Measurements from ENCODE around the gene RTN4RL1. TPM values are rescaled to one million over a fixed set of nuclear protein-coding genes. Genes with fewer than 3 reads are reported as not detected.
"Not testable (repeated sequence)": the region's sequence is repeated elsewhere in the genome, so short reads cannot be mapped to it uniquely, and the experiment has no call there.

Gene RTN4RL1
- total RNA-seq, 1 donor from 2014 or later: 1.8 TPM

GRCh38 chr17:2003525-2003924 is 21.6 kb downstream of the RTN4RL1 start:
- no peak for DNase-seq

DNA sequence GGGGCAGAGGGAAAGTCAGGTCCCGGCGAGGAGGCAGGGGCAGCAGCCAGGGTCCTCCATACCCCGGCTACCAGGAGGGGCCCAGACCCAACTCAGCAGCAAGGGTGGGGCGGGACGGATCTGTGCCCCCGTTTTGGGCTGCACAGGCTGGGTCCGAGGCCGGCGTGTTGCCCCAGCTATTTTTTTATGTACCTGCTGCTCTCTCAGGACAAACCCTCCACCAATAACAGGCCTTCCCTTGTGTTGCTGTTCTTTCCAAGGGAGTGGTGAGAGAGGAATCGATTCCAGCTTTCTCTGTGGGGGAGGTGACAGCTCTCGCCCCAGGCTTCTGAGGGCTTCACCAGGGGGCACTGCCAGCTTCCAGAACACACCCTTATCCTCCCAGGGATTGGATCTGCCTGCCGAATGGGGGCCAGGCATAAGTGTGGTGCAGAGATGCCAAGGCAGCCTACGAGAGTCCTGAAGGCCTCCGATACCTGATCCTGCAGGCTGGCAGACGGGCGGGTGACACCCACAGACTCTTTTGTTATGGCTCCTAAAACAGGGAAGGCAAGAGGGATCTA is 22.3 kb downstream of the RTN4RL1 start:
- DNase-seq: no peak

DNA sequence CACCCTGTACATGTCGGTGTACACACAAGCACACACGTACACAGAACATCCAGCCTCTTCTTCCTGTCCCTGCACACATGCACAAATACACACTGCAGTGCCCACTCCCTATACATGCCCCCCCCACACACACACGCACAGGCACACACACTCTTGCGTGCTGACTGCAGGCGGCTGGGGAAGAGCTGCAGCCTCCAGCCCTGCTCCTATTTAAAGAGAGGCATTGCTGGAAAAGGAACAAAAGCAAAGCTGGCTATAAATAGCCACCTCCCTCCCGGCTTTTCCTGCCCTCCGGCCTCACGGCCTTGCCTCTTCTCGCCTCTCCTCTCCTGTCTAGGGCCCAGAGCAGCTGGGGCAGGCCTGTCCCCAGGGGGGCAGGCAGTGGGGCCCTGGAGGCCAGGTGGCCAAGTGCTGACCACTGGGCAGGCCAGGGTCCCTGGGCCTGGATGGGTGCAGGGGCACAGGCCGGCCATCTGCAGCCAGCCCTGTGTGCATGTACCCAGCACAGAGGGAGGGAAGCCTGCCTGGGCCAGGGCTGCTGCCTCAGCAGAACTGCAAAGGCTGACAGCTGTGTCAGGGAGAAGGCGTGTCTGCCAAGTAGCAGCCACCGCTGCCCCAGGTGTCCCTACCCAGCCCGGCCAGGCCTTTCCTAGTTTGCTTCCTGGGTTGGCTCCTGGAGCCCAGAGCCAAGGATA is 25.4 kb downstream of the RTN4RL1 start:
- peak; percentile 77 for DNase-seq

DNA sequence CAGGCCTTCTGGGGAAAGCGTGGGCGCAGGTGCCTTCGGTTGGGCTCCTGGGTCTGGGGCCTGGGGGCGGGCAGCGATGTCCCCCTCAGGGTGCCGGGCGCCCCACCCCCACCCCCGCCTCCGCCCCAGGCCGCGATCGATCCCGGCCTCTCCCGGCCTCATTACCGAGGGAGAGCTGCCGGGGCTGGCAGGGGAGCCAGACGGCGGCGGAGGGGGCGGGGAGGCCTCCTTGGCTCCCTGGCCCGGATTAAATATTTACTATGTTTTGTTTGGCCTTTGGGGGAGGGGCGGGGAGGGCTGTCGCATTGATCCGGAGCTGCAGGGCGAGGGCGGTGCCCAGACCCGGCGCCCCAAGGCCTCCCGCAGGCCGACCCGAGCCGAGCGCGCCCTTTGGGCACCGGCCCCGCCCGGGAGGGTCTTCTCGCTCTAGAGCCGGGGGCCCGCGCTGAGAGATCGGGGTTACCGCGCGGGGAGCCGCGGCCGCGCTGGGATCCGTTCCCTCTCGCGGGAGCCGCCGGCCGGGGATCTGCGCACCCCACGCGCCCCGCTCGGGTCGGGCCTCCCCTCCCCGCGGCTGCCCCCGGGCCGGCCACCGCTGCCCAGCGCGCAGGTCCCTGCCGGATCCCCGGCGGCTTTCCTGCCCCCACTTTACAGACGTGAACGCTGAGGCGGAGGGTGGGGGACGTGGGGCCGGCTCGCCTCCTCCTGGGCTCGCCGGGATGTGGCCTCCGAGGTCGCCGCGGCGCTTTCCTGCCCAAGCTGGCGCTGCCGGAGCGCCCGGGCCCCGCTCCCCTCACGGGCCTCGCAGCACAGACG is 27.0 kb downstream of the RTN4RL1 start:
- no peak for DNase-seq

GRCh38 chr17:1997289-1997926 is 27.7 kb downstream of the RTN4RL1 start:
- no peak for DNase-seq

- no peak for DNase-seq
These were observed 28.3 kb downstream of the RTN4RL1 start for GRCh38 chr17:1996800-1997288.

DNA sequence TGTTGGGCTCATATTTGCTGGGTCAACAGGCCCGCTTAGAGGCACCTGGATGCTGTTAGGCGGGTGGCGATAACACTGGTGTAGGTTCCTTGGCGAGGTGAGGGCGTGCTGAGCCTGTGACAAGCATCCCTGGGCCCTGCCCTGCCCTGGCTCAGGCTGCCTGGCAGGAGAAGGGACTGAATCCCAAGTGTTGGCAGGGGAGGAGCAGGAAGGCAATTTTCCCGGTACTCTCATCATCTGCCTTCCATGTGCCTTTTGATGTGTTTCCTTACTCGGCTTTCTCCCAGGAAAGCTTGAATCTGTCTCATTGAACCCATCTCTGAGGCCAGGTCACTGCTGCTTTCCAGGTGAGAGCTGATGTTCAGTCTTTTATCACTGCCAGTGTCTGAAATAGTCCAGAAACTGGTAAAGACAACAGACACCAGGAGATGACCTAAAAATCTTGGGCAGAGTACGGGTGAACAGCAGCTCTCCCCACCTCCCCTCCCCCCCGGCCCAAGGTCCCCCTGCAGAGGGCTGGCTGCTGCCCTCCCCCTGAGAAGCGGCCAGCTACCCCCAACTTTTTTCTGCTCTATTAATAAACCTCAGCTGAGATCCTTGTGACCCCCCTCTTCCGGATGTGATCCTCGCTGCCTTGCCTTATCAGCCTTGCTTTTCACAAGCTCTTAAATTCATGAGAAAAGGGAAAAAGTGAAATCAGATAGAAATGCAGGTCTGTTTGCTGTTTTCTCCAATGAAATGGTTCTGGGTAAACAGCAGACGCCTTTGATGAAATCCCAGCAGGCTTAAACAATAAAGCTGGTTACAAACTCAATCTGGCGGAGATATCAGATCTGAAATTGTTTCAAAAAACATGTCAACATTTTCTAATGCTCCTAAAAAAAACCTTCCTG is 29.0 kb downstream of the RTN4RL1 start:
- DNase-seq: no peak

- DNase-seq: no peak
These were observed 29.7 kb downstream of the RTN4RL1 start for GRCh38 chr17:1995321-1995892.

- no peak for DNase-seq
These were observed 30.4 kb downstream of the RTN4RL1 start for GRCh38 chr17:1994707-1995106.

- no peak for DNase-seq
These were observed 32.6 kb downstream of the RTN4RL1 start for GRCh38 chr17:1992541-1992940.

DNA sequence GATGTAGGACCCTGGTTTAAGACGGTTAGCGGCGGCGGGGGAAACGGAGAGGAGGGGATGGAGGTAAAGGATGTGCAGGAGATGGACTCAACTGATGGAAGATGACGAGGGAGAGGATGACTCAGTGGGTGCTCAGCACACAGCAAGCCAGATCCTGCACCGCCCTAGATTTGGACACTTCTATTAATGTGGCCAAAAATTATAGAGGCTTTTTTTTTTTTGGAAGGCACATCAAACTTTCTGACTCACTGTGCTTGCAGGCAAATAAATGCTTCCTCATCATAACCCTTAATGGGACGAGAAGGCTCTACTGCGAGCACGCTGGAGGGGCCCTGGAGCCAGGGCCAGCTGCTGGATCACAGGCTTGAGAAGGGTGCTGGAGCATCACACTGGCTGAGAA is 36.0 kb downstream of the RTN4RL1 start:
- DNase-seq: no peak

DNA sequence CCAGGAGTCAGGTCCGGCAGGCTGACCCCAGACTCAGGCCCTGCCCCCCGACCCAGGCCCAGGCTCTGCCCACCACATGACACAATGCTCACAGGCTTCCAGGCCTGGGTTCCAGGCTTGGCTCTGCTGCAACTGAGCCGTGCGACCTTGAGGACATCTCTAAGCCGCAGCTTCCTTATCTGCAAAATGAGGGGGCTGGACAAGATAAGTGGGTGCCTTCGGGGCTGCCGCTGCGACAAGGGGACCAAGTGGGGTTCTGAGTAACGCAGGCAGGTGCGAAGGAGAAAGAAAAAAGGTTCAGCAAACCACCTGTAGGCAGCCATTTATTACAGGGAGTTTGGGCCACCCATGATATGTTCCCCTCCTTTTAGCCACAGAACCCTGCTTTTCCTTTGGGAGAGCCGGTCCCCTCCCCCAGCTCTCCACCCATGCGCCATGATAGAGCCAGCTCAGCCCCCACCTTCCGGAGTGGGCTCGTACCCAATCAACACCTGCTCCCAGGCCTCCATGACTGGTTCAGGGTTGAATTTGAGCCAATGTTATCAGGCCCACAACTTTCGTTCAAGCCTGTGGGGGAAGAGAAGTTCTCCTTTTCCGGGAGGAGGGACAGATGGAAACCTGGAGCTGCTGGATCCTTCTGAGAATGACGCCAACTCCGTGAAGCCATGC is 38.2 kb downstream of the RTN4RL1 start:
- DNase-seq: no peak

DNA sequence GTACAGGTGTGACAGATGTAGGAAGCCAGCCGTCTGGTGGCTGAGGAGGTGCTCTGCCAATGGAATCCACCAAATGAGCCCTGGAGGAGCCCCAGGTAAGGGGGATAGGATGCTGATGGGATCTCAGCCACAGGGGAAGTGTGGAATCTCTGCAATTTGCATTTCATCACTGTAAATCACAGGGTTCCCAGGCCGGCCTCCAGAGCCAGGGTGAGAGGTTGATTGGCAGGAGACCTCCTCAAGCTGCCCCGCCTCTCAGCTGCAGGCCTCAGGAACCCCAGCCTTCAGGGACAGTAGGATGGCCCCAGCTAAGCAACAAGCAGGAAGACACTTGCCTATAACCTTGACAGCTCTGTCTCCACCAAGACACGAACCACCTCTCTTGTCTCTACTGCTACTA is 39.4 kb downstream of the RTN4RL1 start:
- no peak for DNase-seq

DNA sequence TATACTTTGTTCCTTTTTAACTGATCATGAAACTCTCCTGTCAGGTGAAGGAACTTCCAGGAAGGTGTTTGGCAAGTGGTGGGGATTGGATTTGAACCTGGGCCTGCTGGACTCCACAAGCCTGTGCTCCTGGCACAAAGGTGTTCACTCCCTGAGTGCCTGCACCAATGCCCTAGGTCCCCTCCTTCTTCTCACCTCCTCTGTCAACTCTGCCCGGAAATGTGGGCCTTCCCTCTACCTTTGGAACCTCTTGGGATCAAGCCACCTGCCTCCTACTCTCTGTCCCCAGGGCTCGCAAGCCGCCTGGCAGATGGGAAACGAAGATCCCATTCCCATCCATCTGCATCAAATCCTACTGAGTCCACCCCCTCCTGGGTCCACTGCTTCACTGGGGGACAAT is 40.0 kb downstream of the RTN4RL1 start:
- no peak for DNase-seq

GRCh38 chr17:1982793-1983366 is 42.3 kb downstream of the RTN4RL1 start:
- DNase-seq: not testable (repeated sequence)

DNA sequence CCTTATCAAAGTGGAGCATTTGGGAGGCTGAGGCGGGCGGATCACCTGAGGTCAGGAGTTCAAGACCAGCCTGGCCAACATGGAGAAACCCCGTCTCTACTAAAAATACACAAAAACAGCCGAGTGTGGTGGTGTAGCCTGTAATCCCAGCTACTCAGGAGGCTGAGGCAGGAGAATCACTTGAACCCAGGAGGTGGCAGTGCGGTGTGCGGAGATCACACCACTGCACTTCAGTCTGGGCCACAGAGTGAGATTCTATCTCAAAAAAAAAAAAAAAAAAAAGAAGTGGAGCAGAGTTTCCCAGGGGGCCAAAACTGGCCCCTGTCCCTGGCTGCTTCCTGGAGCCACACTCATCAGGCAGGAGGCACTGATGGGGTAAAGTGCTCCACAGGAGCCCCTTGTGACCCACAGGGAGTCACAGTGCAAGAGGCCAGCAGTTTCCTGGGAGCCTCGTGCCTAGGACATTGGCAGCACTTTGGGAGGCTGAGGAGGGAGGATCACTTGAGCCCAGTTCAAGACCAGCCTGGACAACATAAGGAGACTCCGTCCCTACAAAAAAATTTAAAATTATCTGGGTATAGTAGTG is 44.4 kb downstream of the RTN4RL1 start:
- no peak for DNase-seq

GRCh38 chr17:1979182-1979985 is 45.8 kb downstream of the RTN4RL1 start:
- no peak for DNase-seq

DNA sequence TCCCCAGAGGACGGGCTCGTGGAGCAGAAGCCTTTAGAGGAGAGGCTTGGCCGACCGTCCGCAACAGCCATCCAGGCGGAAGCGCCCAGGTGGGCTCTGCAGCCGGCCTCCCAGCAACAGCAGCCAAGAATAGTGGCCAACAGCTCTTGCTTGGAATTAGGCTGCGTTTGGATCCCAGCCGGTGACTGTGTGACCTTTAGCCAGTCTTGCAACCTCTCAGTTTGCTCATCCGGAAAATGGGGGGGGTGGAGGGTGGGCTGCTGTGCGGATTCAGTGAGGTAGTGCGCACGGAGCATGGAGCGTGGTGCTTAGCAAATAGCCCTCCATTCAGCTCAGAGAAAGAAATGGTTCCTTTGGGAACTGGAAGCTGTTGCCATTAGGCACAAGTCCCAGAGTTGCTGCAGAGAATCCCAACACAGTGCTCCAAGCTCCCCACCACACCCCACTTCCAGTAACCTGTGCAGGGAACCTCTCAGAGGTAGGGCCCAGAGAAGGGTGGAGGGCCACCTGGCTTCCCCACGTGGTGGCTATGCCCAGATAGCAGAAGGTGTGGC is 46.7 kb downstream of the RTN4RL1 start:
- DNase-seq: no peak

All from tongue (tissue), 2 donors.